ENCODE data around the gene LRCH3.
"Not testable (repeated sequence)": the region's sequence is repeated elsewhere in the genome, so short reads cannot be mapped to it uniquely, and the experiment has no call there.

Gene LRCH3

DNA sequence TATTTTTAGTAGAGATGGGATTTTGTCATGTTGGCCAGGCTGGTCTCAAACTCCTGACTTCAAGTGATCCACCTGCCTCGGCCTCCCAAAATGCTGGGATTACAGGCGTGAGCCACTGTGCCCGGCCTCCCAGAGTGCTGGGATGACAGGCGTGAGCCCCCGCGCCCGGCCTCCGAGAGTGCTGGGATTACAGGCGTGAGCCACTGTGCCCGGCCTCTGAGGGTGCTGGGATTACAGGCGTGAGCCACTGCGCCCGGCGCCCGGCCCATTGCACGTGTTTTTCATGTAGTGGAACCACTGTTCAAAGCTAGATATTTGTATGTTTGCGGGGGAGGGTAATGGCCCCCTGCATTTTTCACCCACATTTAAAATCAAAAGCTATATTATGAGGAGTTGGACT lies 93.3 kb downstream of the LRCH3 start:
- not testable (repeated sequence) for H3K4me1 ChIP-seq (ENCODE audit: control insufficient read depth, insufficient read depth, low read length, unreplicated experiment); H3K79me2 ChIP-seq (ENCODE audit: control insufficient read depth, insufficient read depth, low read length, unreplicated experiment); H3K27me3 ChIP-seq (ENCODE audit: insufficient read depth, low read length); H2AFZ ChIP-seq (ENCODE audit: low read length, unreplicated experiment); H3K27ac ChIP-seq (ENCODE audit: low read depth, low read length); H3K4me3 ChIP-seq (ENCODE audit: low read depth, low read length)
- H3K36me3 ChIP-seq (ENCODE audit: insufficient read depth, low read length): peaks cover 19% of the 10 kb centered on the region

DNA sequence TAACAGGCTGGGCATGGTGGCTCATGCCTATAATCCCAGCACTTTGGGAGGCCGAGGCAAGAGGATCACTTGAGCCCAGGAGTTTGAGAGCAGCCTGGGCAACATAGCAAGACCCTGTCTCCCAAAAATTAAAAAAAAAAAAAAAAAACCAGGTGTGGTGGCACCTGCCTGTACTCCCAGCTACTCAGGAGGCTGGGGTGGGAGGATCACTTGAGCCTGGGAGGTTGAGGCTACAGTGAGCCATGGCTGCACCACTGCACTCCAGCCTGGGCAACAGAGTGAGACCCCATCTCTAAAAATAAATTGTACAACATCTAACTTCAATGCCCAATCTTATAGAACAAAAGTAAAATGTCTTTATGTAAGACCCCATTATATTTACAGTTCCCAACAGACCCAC lies 95.0 kb downstream of the LRCH3 start:
- not testable (repeated sequence) for H2AFZ ChIP-seq (ENCODE audit: low read length, unreplicated experiment)
- H3K36me3 ChIP-seq (ENCODE audit: insufficient read depth, low read length): peaks cover 17% of the 10 kb centered on the region

DNA sequence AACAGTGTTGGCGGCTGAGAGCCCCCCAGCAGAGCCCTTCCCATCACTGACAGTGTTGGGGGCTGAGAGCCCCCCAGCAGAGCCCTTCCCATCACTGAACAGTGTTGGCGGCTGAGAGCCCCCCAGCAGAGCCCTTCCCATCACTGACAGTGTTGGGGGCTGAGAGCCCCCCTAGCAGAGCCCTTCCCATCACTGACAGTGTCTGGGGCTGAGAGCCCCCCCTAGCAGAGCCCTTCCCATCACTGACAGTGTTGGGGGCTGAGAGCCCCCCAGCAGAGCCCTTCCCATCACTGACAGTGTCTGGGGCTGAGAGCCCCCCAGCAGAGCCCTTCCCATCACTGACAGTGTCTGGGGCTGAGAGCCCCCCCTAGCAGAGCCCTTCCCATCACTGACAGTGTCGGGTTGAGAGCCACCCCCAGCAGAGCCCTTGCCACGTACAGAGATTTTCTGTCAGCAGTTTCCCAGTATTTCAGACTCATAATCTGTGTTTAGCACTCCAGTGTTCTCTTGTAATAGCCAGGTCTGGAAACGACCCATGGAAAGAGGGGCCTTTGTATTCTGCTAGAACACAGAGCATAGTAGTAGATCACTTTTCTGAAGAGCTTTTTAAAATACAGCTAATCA lies 96.5 kb downstream of the LRCH3 start:
- not testable (repeated sequence) for H3K4me3 ChIP-seq (ENCODE audit: low read depth, low read length); H3K79me2 ChIP-seq (ENCODE audit: control insufficient read depth, insufficient read depth, low read length, unreplicated experiment); H3K27ac ChIP-seq (ENCODE audit: low read depth, low read length); H3K27me3 ChIP-seq (ENCODE audit: insufficient read depth, low read length); H2AFZ ChIP-seq (ENCODE audit: low read length, unreplicated experiment); H3K4me1 ChIP-seq (ENCODE audit: control insufficient read depth, insufficient read depth, low read length, unreplicated experiment)
- H3K36me3 ChIP-seq (ENCODE audit: insufficient read depth, low read length): peaks cover 13% of the 10 kb centered on the region; the same call in 1 of the 2 replicates

More for the DNA sequence above, 95.0 kb downstream of the LRCH3 start:
- H3K4me3 ChIP-seq (ENCODE audit: low read depth, low read length); H3K27me3 ChIP-seq (ENCODE audit: insufficient read depth, low read length); H3K79me2 ChIP-seq (ENCODE audit: control insufficient read depth, insufficient read depth, low read length, unreplicated experiment); H3K27ac ChIP-seq (ENCODE audit: low read depth, low read length); H3K4me1 ChIP-seq (ENCODE audit: control insufficient read depth, insufficient read depth, low read length, unreplicated experiment): not testable (repeated sequence)

DNA sequence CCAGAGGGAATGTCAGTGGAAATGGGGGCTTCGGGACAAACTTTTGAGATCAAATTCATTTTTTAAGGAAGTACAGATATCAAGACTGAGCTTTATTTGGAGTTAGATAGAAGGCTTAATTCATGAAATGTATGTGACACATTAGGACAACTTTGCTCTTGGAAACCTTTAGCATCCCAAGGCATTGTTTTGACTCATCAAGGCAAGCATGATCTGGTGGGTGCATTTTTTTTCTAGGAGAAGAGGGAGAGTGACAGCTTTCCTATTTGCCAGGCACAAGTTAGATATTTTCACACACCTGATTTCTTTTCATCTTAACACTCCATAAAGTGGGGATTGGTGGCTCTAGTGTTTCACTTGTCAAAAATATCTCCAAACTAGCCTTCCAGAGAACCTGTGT lies 97.5 kb downstream of the LRCH3 start:
- no peak overlapping the region for H3K4me3 ChIP-seq (ENCODE audit: low read depth, low read length)
- peaks cover 11% of the 10 kb centered on the region; the same call in 1 of the 2 replicates for H3K36me3 ChIP-seq (ENCODE audit: insufficient read depth, low read length)
- H3K4me1 ChIP-seq (ENCODE audit: control insufficient read depth, insufficient read depth, low read length, unreplicated experiment): no peaks in the 10 kb centered on the region
- H2AFZ ChIP-seq (ENCODE audit: low read length, unreplicated experiment): no peak overlapping the region
- H3K79me2 ChIP-seq (ENCODE audit: control insufficient read depth, insufficient read depth, low read length, unreplicated experiment): no peaks in the 10 kb centered on the region
- H3K27ac ChIP-seq (ENCODE audit: low read depth, low read length): no peak overlapping the region
- no peaks in the 10 kb centered on the region for H3K27me3 ChIP-seq (ENCODE audit: insufficient read depth, low read length)

DNA sequence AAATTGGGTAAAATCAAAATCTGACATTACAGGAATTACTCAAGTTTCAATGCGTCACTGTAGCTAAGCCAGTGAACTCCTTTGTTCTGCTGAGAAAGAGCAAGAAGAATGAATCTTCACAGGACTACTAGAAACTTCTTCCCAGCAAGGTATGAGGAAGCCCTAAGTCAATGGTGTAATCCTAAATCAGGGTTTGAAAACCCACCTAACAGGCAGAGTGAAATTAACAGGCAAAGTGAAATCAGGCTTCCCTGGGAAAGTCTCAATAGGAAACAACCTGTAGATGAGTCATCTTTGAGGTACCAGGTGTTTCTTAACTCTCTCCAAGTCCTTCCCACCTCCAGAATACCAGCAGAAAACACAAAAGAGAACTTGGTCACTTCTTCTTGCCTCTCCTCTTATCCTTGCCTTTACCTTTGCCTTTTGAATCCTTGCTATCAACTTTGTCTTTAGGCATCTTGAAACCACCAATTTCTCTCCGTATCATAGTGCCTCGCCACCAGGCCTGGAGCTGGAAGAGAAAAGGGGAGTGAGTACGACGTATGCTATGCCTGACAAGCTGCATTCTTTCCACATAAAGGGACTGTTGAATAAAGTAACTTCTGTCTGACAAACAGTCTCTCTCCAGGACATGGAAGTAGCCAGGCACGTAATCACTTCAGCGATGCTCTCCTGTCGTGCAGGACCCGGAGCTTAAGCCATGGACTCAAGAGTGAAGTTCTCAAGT lies 98.3 kb downstream of the LRCH3 start:
- Histone ChIP-seq H3K4me3 (ENCODE audit: low read depth, low read length) (no peak overlapping the region), H3K36me3 (ENCODE audit: insufficient read depth, low read length) (peaks cover 5% of the 10 kb centered on the region; the same call in 1 of the 2 replicates), H2AFZ (ENCODE audit: low read length, unreplicated experiment) (no peak overlapping the region), H3K4me1 (ENCODE audit: control insufficient read depth, insufficient read depth, low read length, unreplicated experiment) (no peaks in the 10 kb centered on the region), H3K27me3 (ENCODE audit: insufficient read depth, low read length) (no peaks in the 10 kb centered on the region), H3K79me2 (ENCODE audit: control insufficient read depth, insufficient read depth, low read length, unreplicated experiment) (no peaks in the 10 kb centered on the region), H3K27ac (ENCODE audit: low read depth, low read length) (no peak overlapping the region)

DNA sequence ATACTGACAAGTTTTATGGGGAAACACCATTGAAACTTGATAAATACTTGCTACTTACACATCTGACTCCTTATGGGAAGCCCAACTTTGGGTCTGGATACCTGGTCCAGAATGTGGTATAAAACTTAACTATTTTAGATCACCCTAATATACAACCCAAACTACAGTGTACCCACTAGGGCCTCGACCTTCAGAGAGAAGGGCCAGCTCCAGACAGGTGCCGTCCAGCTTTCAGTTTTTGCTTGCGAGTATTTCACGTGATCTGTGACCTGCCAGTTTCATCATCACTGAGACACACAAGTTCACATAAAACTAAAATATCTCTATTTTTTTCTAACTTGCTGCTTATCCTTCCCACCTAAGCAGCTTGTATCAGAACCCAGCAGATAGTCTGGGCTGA lies 99.6 kb downstream of the LRCH3 start:
- Histone ChIP-seq H2AFZ (ENCODE audit: low read length, unreplicated experiment) (no peak overlapping the region), H3K27me3 (ENCODE audit: insufficient read depth, low read length) (no peaks in the 10 kb centered on the region), H3K4me1 (ENCODE audit: control insufficient read depth, insufficient read depth, low read length, unreplicated experiment) (no peaks in the 10 kb centered on the region), H3K36me3 (ENCODE audit: insufficient read depth, low read length) (peaks cover 5% of the 10 kb centered on the region; the same call in 1 of the 2 replicates), H3K27ac (ENCODE audit: low read depth, low read length) (no peak overlapping the region), H3K79me2 (ENCODE audit: control insufficient read depth, insufficient read depth, low read length, unreplicated experiment) (no peaks in the 10 kb centered on the region), H3K4me3 (ENCODE audit: low read depth, low read length) (no peak overlapping the region)

DNA sequence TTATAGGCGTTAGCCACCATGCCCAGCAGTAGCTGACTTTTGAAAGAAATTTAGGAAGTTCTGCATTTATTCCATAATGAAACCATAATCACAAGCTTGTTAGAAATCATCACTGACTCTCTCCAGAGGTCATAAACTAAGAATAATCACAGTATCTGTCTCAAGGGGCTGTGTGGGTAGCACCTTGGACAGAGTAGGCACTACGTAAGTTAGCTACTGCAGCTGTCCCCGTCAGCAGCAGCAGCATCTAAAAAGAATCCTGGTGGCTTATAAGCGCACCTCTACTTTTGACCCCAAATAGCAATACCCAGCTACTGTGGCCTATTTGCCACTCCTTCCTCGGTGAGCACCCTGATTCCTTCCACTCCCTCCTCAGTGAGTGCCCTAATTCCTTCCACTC lies 101.1 kb downstream of the LRCH3 start:
- no peak overlapping the region for H3K27ac ChIP-seq (ENCODE audit: low read depth, low read length)
- H3K27me3 ChIP-seq (ENCODE audit: insufficient read depth, low read length): no peaks in the 10 kb centered on the region
- H2AFZ ChIP-seq (ENCODE audit: low read length, unreplicated experiment): no peak overlapping the region
- H3K4me3 ChIP-seq (ENCODE audit: low read depth, low read length): no peak overlapping the region
- H3K4me1 ChIP-seq (ENCODE audit: control insufficient read depth, insufficient read depth, low read length, unreplicated experiment): no peaks in the 10 kb centered on the region
- no peaks in the 10 kb centered on the region for H3K79me2 ChIP-seq (ENCODE audit: control insufficient read depth, insufficient read depth, low read length, unreplicated experiment)
- peaks cover 5% of the 10 kb centered on the region; the same call in 1 of the 2 replicates for H3K36me3 ChIP-seq (ENCODE audit: insufficient read depth, low read length)

DNA sequence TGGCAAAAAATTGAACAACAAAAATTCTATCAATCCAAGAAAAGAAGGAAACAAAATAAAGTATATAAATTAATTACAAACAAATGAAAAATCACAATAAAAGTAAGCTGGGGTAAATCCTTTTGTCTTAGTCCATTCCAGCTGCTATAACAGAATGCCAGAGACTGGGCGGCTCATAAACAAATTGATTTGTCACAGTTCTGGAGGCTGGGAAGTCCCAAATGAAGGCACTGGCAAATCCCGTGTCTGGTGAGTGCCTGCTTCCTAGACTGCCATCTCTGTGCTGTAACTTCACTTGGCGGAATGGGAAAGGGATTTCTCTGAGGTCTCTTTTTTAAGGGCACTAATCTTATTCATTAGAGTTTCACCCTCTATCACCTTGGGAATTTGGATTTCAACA lies 105.4 kb downstream of the LRCH3 start:
- Histone ChIP-seq H3K27me3 (ENCODE audit: insufficient read depth, low read length) (no peaks in the 10 kb centered on the region), H3K4me1 (ENCODE audit: control insufficient read depth, insufficient read depth, low read length, unreplicated experiment) (no peaks in the 10 kb centered on the region), H3K36me3 (ENCODE audit: insufficient read depth, low read length) (no peaks in the 10 kb centered on the region), H3K4me3 (ENCODE audit: low read depth, low read length) (no peak overlapping the region), H2AFZ (ENCODE audit: low read length, unreplicated experiment) (no peak overlapping the region), H3K79me2 (ENCODE audit: control insufficient read depth, insufficient read depth, low read length, unreplicated experiment) (no peaks in the 10 kb centered on the region), H3K27ac (ENCODE audit: low read depth, low read length) (no peak overlapping the region)

DNA sequence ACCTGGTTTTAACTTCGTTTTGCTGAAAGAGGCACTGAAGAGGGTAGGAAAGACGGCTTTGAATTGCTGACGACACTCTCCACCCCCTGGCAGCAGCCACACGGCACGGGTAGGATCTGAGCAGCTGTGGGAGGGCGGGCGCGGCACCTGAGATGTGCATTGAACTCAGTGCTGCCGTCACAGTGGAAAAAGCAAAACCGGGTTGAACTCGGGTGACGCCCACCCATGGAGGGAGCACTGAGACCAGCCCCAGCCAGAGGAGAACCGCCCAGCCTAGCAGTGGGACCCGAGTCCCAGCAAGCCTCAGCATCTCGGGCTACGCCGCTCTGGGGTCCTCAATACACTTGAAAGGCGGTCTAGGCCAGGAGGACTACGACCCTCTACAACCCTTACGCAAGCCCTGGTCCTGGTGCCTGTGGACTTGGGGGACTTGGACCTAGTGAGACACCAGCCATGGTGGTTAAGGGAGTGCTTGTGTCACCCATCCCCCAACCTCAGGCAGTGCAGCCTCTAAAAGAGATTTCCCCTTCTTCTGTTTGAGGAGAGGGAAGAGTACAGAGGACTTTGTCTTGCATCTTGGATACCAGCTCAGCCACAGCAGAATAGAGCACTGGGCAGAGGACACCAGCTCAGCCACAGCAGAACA lies 108.9 kb downstream of the LRCH3 start:
- Histone ChIP-seq H3K4me1 (ENCODE audit: control insufficient read depth, insufficient read depth, low read length, unreplicated experiment) (no peaks in the 10 kb centered on the region), H3K27ac (ENCODE audit: low read depth, low read length) (no peak overlapping the region), H3K79me2 (ENCODE audit: control insufficient read depth, insufficient read depth, low read length, unreplicated experiment) (no peaks in the 10 kb centered on the region), H3K36me3 (ENCODE audit: insufficient read depth, low read length) (no peaks in the 10 kb centered on the region), H3K4me3 (ENCODE audit: low read depth, low read length) (no peak overlapping the region), H3K27me3 (ENCODE audit: insufficient read depth, low read length) (no peaks in the 10 kb centered on the region), H2AFZ (ENCODE audit: low read length, unreplicated experiment) (no peak overlapping the region)

DNA sequence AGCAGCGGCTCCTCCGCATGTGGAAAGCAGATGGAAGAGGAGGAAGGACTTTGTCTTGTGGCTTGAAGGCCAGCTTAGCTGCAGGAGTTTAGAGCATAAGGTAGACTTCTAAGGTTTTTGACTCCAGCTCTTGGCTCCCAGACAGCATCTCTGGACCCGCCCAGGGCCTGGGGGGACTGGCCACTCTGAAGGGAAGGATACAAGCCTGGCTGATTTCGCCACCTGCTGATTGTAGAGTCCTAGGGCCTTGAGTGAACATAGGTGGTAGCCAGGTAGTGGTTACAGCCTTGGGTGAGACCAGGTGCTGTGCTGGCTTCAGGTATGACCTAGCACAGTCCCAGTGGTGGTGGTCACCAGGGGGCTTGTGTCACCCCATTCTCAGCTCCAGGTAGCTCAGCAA lies 110.6 kb downstream of the LRCH3 start:
- Histone ChIP-seq H2AFZ (ENCODE audit: low read length, unreplicated experiment) (no peak overlapping the region), H3K27me3 (ENCODE audit: insufficient read depth, low read length) (no peaks in the 10 kb centered on the region), H3K36me3 (ENCODE audit: insufficient read depth, low read length) (no peaks in the 10 kb centered on the region), H3K27ac (ENCODE audit: low read depth, low read length) (no peak overlapping the region), H3K4me3 (ENCODE audit: low read depth, low read length) (no peak overlapping the region), H3K4me1 (ENCODE audit: control insufficient read depth, insufficient read depth, low read length, unreplicated experiment) (peaks cover 4% of the 10 kb centered on the region), H3K79me2 (ENCODE audit: control insufficient read depth, insufficient read depth, low read length, unreplicated experiment) (no peaks in the 10 kb centered on the region)
